Cardiac fibroblast (primary cell): Measurements from ENCODE around the gene CREB3L2.

Experiments
- DNase-seq, 2 donors: peaks; one replicate each; pipeline versions ENCODE4 v3.0.0 to v3.0.0-alpha.2; 2010; ENCODE audit warnings: low read depth in 2 of 2
- H3K4me3 ChIP-seq, 2 donors: replicated peaks in 1 of 2; 1 replicate in 1 of 2; 2 replicates in 1 of 2; pipeline ENCODE4 v1.5.1; 2011; ENCODE audit warnings: low read depth in 2 of 2, low read length in 2 of 2, mild to moderate bottlenecking in 2 of 2, moderate library complexity in 1 of 2
- CTCF ChIP-seq: IDR thresholded peaks from one replicate; pipeline ENCODE4 v1.5.1; 2011; ENCODE audit warnings: low read depth, mild to moderate bottlenecking, low read length, inconsistent platforms

The CREB3L2 gene

GRCh38 chr7:137992104-137992549 lies 9.8 kb downstream of the CREB3L2 start:
- TF ChIP-seq CTCF, result no peak
- H3K4me3 ChIP-seq, result peak overlapping the region in 1 of 2 donors; percentile 11
- peak; percentile 93 for DNase-seq

- peak; percentile 91 to 95 for DNase-seq
- no peak overlapping the region for H3K4me3 ChIP-seq
- no peak for TF ChIP-seq CTCF
Observed at GRCh38 chr7:137990251-137990941, 11.5 kb downstream of the CREB3L2 start.

GRCh38 chr7:137989590-137989989 lies 12.3 kb downstream of the CREB3L2 start:
- H3K4me3 ChIP-seq, result no peak overlapping the region
- DNase-seq, result no peak
- no peak for TF ChIP-seq CTCF

GRCh38 chr7:137989094-137989493 lies 12.8 kb downstream of the CREB3L2 start:
- TF ChIP-seq CTCF, result no peak
- H3K4me3 ChIP-seq, result no peak overlapping the region
- peak in 1 of 2 donors; percentile 73 for DNase-seq

DNA sequence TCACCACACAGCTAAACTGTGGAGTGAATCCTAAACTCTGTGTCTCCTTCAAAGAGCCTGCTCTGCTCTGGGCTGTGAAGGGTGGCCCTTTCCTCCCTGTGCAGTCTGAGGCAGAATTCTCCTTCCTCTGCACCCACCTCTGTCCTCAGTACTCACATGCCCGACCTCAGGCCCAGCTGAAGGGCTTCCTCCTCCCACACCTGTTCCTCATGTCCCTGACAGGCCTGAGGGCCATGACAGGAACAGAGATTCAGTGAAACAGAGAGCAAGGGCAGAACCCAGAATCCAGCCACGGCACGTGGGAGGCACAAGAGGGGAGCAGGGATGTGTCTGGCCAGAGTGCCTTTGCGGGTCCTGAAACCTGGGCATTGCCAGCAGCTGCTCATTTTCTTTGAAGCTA lies 13.9 kb downstream of the CREB3L2 start:
- DNase-seq, result no peak
- no peak for TF ChIP-seq CTCF

GRCh38 chr7:137987563-137987962 lies 14.3 kb downstream of the CREB3L2 start:
- no peak overlapping the region for H3K4me3 ChIP-seq
- TF ChIP-seq CTCF, result no peak
- no peak for DNase-seq

More for the DNA sequence above, 13.9 kb downstream of the CREB3L2 start:
- no peak overlapping the region for H3K4me3 ChIP-seq

- no peak for TF ChIP-seq CTCF
- DNase-seq, result peak in 1 of 2 donors; percentile 38
- H3K4me3 ChIP-seq, result no peak overlapping the region
Observed at GRCh38 chr7:137987018-137987349, 14.9 kb downstream of the CREB3L2 start.
